ACC112 (cell line): ENCODE results near the gene PRKAG2.

Experiments used
- H2AFZ ChIP-seq: fragments of 200-600 bp; sonication (generic); one replicate; pipeline ENCODE4 v1.6.0; 2017; ENCODE audit warnings: antibody characterized with exemption, low read length; ENCODE audit not compliant: unreplicated experiment
- H3K27ac ChIP-seq: fragments of 200-600 bp; sonication (generic); 2 replicates; pipeline ENCODE4 v1.5.1; 2014; ENCODE audit warnings: low read depth, mild to moderate bottlenecking, antibody characterized with exemption, low read length, moderate library complexity
- H3K27me3 ChIP-seq: fragments of 200-600 bp; sonication (generic); 2 replicates; pipeline ENCODE4 v1.6.1; 2014; ENCODE audit warnings: mild to moderate bottlenecking, antibody characterized with exemption, low read length, moderate library complexity, mixed read lengths; ENCODE audit not compliant: insufficient read depth
- H3K36me3 ChIP-seq: fragments of 200-600 bp; sonication (generic); 2 replicates; pipeline ENCODE4 v1.6.1; 2016; ENCODE audit warnings: mild to moderate bottlenecking, antibody characterized with exemption, low read length, moderate library complexity, mixed read lengths; ENCODE audit not compliant: insufficient read depth
- H3K4me1 ChIP-seq: fragments of 200-600 bp; sonication (generic); one replicate; pipeline ENCODE4 v1.6.1; 2016; ENCODE audit warnings: low read length, mixed read lengths; ENCODE audit not compliant: insufficient read depth, unreplicated experiment, control insufficient read depth
- H3K4me3 ChIP-seq: fragments of 200-600 bp; sonication (generic); 2 replicates; pipeline ENCODE4 v1.5.1; 2014; ENCODE audit warnings: mild to moderate bottlenecking, low read depth, low read length
- H3K79me2 ChIP-seq: fragments of 200-600 bp; sonication (generic); one replicate; pipeline ENCODE4 v1.6.0; 2016; ENCODE audit warnings: low read length; ENCODE audit not compliant: control insufficient read depth, unreplicated experiment, insufficient read depth

Gene PRKAG2

DNA sequence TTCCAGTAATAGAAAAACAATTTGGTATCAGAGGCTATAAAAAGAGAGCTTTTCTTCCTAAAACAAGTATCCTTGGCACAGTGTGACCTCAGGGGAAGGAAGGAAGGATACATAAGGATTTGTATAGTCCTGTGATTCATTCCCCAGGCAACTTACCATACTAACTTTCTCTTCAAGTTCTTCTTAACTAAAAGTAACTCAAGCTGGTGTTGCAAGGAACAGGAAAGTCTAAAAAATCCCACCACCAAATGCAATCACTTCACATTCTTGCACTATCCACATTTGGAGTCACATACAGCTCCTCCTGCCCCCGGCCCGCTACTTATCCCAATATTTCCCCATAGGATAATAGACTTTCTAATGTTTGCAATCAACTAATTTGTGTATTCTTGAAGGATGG, 84.8 kb downstream of the PRKAG2 start:
- Histone ChIP-seq H3K27me3 (peaks cover 6% of the 10 kb centered on the region), H2AFZ (no peak overlapping the region), H3K79me2 (no peaks in the 10 kb centered on the region), H3K36me3 (no peaks in the 10 kb centered on the region), H3K4me3 (no peak overlapping the region), H3K4me1 (peaks cover 11% of the 10 kb centered on the region), H3K27ac (no peak overlapping the region)

DNA sequence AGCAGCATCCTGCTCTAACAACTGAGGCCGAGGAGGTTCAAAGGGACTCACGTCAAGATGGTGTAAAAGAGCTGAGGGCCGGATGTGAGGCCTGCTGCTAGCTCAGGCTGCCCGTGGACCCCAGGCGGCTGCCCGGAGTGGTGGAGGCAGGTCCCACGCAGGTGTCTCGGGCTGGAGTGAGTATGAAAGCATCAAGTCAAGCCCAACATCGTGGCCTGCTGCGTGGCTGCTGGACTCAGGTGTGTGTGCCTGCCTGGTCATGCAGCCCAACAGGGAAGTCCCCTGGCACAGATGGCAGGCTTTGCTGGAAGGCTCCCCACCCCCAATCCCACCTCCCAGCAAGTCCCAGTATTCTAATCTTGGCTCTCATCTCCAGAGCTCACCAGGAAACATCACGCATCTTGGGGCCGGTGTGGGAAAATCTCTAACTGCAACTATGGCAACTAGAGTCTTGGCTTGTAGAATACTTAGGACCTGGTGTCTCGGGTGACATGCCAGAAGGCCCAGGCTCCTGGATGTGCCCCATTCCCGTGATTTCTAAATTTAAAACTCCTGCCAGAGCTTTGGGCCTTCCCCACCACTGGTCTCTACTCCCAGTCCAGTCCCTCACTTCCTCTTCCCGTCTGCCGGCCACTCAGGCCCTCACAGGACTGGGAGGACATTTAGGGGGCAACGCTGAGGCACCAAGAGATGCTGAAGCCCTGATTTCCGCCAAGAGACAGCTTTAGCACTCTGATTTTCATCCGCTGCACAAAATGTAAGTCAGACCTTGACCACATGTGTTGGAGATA, 85.9 kb downstream of the PRKAG2 start:
- no peaks in the 10 kb centered on the region for H3K79me2 ChIP-seq
- no peak overlapping the region for H3K4me3 ChIP-seq
- H3K36me3 ChIP-seq = no peaks in the 10 kb centered on the region
- no peak overlapping the region for H2AFZ ChIP-seq
- no peak overlapping the region for H3K27ac ChIP-seq
- peaks cover under 1% of the 10 kb centered on the region for H3K4me1 ChIP-seq
- H3K27me3 ChIP-seq = peaks cover 8% of the 10 kb centered on the region

DNA sequence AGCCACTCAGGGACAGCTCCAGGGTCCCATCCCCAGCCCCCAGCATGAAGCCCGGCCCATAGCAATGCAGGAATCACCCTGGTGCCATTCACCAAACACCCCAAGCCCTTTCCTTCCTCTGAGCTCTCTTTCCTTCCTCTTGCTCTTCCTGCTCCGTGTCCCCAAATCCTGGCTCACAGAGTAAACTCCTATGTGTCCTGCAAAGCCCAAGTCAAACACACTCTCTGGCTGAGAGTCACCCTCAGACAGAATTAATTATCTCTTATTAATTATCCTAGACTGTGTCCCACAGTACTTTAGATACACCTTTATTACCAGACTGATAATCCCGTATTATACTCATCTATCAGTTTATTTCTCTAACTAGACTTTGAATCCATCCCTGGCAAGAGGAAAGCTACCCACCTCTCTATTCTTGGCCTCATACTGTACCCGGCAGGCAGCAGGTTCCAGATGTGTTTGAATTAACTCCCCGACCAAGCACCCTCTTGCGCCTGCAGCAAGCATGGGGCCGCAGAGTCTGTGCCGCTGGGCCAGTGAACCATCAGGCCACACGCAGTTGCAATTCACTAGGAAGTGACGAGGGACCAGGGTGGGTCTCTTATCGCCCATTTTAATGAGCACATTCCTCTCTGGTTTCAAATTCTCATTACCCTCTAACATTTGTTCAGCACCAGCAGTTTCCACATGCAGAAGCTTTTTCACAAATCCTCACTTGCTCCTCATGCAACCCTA, 86.7 kb downstream of the PRKAG2 start:
- no peaks in the 10 kb centered on the region for H3K36me3 ChIP-seq
- H3K27ac ChIP-seq = no peak overlapping the region
- peaks cover 8% of the 10 kb centered on the region for H3K27me3 ChIP-seq
- H3K79me2 ChIP-seq = no peaks in the 10 kb centered on the region
- no peak overlapping the region for H3K4me3 ChIP-seq
- no peak overlapping the region for H2AFZ ChIP-seq
- no peaks in the 10 kb centered on the region for H3K4me1 ChIP-seq

DNA sequence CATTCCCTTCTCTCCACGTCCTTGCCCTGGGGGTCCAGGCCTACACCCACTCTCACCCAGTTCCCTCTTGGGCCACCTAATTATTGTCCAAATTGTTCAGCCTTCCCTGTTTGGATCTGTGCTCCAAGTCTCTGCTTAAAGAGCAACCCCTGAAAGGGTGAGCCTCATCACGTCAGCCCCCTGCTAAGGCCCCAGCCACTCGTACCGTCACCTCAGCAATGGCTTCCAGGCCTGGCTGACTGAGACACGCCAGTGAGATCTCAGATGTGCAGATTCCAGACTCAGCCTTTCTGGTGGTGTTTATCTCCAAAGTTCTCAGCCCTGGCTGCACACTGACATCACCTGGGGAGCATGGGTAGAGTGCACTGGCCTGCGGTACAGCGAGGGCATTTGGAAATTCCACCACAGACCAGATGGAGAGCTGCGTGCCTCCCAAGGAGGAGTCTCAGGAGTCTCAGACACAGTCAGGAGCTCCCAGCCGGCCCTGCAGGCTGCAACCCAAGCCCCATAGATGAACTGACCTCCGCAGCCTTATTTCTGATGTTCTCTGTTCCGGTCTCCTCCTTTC, 87.5 kb downstream of the PRKAG2 start:
- Histone ChIP-seq H3K4me3 (no peak overlapping the region), H3K4me1 (no peaks in the 10 kb centered on the region), H3K79me2 (no peaks in the 10 kb centered on the region), H3K27ac (no peak overlapping the region), H2AFZ (no peak overlapping the region), H3K27me3 (peaks cover 8% of the 10 kb centered on the region), H3K36me3 (no peaks in the 10 kb centered on the region)

DNA sequence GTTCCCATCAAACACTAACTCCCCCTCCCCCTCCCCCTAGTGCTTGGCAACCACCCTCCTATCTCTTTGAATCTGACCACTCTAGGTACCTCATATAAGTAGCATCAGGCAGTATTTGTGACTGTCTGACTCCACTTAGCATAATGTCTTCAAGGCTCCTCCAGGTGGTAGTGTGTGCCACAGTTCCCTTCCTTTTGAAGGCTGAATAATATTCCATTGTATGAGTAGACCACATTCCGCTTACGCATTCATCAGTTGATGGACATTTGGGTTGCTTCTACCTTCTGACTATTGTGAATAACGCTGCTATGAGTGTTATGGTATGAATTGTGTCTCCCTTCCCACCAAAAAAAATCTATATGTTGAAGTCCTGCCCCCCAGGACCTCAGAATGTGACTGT, 89.6 kb downstream of the PRKAG2 start:
- Histone ChIP-seq H3K4me3 (no peak overlapping the region), H3K27ac (no peak overlapping the region), H2AFZ (no peak overlapping the region), H3K4me1 (peaks cover 5% of the 10 kb centered on the region), H3K36me3 (no peaks in the 10 kb centered on the region), H3K79me2 (no peaks in the 10 kb centered on the region), H3K27me3 (peaks cover 8% of the 10 kb centered on the region)

DNA sequence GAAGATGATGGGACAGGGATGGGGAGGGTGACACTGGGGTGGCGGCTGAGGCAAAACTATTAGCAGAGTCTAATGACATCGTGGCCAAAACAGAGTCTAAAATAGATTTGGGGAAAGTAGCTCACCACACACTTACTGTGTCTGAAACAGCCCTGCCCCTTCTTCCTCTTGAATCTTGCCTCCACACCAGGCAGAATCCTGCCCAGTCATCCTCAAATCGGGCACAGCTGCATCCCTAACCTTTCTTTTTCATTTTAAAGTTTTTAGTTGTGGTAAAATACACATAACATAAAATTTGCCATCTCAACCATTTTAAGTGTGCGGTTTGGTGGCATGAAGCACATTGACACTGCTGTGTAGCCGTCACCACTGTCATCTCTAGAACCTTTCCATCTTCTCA, 90.0 kb downstream of the PRKAG2 start:
- no peak overlapping the region for H3K4me3 ChIP-seq
- no peak overlapping the region for H3K27ac ChIP-seq
- peaks cover 8% of the 10 kb centered on the region for H3K27me3 ChIP-seq
- H3K79me2 ChIP-seq = no peaks in the 10 kb centered on the region
- peaks cover 5% of the 10 kb centered on the region for H3K4me1 ChIP-seq
- H3K36me3 ChIP-seq = no peaks in the 10 kb centered on the region
- H2AFZ ChIP-seq = no peak overlapping the region

DNA sequence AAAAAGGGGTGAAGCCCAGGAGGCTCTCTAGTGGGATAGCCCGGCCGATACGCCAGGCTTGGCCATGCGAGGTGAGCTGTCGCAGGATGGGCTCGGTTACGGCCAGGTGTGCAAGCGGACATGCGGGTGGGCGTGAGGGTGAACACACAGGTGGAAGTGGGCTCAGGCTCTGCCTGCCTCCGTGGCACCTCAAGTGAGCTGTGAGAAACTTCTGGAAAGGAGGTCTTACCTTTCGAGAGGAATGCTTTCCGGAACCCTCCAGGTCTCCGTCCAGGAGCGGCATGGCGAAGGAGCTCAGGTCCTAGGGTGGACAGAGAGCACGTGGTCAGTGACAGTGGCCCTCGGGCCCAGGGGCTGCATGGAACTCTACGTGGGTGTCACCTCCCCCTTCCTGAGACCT, 90.7 kb downstream of the PRKAG2 start:
- Histone ChIP-seq H3K4me3 (no peak overlapping the region), H3K4me1 (peaks cover 5% of the 10 kb centered on the region), H3K27me3 (peaks cover 8% of the 10 kb centered on the region), H3K36me3 (no peaks in the 10 kb centered on the region), H3K79me2 (no peaks in the 10 kb centered on the region), H3K27ac (no peak overlapping the region), H2AFZ (no peak overlapping the region)

DNA sequence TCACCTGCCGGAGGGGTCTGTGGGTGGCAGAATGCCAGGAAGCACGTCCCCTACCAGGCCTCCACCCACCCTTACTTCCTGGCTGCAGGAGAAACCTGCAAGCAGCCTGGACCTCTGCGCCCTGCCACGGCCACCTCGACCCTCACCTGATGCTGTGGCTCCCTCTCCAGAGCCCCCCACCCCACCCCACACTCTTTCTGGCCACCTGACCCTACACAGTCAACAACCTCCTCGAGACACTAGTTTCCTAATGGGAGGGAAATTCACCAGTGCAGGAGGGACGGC, 91.3 kb downstream of the PRKAG2 start:
- Histone ChIP-seq H3K4me1 (peaks cover 5% of the 10 kb centered on the region), H3K4me3 (no peak overlapping the region), H3K36me3 (no peaks in the 10 kb centered on the region), H3K27ac (no peak overlapping the region), H2AFZ (no peak overlapping the region), H3K27me3 (peaks cover 10% of the 10 kb centered on the region), H3K79me2 (no peaks in the 10 kb centered on the region)

DNA sequence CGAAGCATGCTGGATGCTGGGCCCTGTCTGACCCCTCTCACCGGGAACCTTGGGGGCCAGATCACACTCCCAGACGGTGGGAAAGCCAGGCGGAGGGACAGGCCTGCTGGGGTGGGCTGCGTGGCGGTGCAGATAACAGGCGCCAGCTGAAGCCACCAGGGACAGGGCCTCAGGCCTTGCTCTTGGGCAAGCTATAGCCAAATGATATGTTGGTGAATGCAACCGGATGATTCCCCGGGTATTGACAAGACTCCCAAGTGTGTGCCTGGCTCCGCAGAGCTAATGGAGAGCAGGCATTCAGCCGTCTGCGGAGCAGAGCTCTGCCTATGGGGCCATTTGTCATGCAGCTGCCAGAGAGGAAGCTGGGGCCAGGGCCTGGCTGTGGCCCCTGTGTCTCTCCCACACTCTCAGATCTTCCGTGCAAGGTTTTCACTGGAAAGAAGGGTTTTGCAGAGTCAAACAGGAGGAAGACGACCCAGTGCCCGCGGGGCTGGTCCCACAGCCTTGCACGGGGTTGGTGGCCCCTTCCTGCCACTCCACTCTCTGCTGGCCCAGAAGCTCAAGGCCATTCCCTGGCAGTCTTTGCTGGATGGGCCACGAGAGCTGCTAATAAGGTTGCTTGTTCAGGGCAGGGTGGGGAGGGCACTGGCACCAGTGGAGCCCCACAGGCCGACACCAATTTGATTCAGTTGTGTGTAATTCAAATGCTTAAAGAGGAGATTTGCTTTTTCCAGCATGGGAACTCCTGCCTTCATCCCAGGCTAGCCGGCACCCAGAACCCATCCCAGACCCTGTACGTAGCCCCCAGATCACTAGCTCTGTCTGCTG, 91.8 kb downstream of the PRKAG2 start:
- Histone ChIP-seq H3K27ac (no peak overlapping the region), H3K36me3 (no peaks in the 10 kb centered on the region), H3K27me3 (peaks cover 16% of the 10 kb centered on the region), H3K4me1 (peaks cover 5% of the 10 kb centered on the region), H3K4me3 (no peak overlapping the region), H3K79me2 (no peaks in the 10 kb centered on the region), H2AFZ (no peak overlapping the region)

DNA sequence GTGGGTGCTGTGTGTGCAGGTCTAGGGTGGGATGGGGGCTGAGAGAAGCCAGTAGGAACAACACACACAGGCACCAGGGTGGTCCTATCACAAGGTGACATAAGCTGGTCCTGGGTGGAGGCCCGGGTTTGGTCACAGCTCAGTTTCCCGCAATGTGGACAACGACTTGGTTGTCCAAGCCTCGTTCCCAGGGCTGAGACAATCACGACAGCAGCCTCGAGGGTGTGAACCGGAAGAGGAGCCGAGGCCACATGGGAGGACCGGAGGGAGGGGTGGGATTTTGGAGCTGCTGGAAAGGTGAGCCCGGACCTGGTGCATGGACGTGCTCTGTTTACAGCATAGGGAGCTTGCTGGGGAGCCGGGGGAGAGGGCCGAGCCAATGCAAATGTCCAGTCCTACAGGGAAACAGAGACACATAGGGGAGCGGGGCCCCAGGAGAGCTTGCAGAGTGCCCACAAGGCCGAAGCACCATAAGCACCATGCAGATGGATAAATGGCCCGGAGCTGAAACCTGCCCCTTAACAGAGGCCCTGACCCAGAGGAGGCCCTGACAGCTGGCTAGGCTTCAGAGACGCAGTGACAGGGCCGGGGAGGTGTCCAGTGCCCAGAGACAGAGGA, 92.8 kb downstream of the PRKAG2 start:
- no peak overlapping the region for H3K27ac ChIP-seq
- no peaks in the 10 kb centered on the region for H3K79me2 ChIP-seq
- H3K27me3 ChIP-seq = peaks cover 20% of the 10 kb centered on the region
- H3K4me3 ChIP-seq = no peak overlapping the region
- no peak overlapping the region for H2AFZ ChIP-seq
- H3K36me3 ChIP-seq = no peaks in the 10 kb centered on the region
- H3K4me1 ChIP-seq = peaks cover 5% of the 10 kb centered on the region
